Activated CD4-positive, alpha-beta T cell treated with anti-CD3 and anti-CD28 coated beads for 1 hour (primary cell): ENCODE results near the gene LTN1.
"Not testable (repeated sequence)": the region's sequence is repeated elsewhere in the genome, so short reads cannot be mapped to it uniquely, and the experiment has no call there.

Source experiments
- DNase-seq: peaks from one replicate; pipeline ENCODE4 v3.0.0-alpha.2; 2020

The LTN1 gene

GRCh38 chr21:28992526-28993292 is at the start of gene LTN1:
Gene LTN1 (minus strand): TSS chr21:28992877. CDS start chr21:28992805, 72 bp downstream.
- peak; percentile 98 for DNase-seq

- DNase-seq, result no peak
Observed at GRCh38 chr21:29034678-29035077, 42.0 kb upstream of the LTN1 start.

- DNase-seq, result no peak
Observed at GRCh38 chr21:29033871-29034270, 41.2 kb upstream of the LTN1 start.

- no peak for DNase-seq
Observed at GRCh38 chr21:29033301-29033700, 40.6 kb upstream of the LTN1 start.

- no peak for DNase-seq
Observed at GRCh38 chr21:29030909-29031308, 38.2 kb upstream of the LTN1 start.

GRCh38 chr21:29029524-29029923 is 36.8 kb upstream of the LTN1 start:
- DNase-seq, result no peak

GRCh38 chr21:29025328-29025713 is 32.6 kb upstream of the LTN1 start:
- DNase-seq, result no peak

- peak; percentile 88 for DNase-seq
Observed at GRCh38 chr21:29024474-29025327, 32.0 kb upstream of the LTN1 start, which contains the start of gene USP16. Gene USP16 (plus strand): TSS chr21:29024668. CDS start chr21:29027914, 3,246 bp downstream.

- DNase-seq, result no peak
Observed at GRCh38 chr21:29022166-29022565, 29.5 kb upstream of the LTN1 start.

- DNase-seq, result no peak
Observed at GRCh38 chr21:29018540-29018939, 25.9 kb upstream of the LTN1 start.

- no peak for DNase-seq
Observed at GRCh38 chr21:29017639-29018237, 25.1 kb upstream of the LTN1 start.

- not testable (repeated sequence) for DNase-seq
Observed at GRCh38 chr21:29011236-29011635, 18.6 kb upstream of the LTN1 start.

GRCh38 chr21:29008367-29008766 is 15.7 kb upstream of the LTN1 start:
- no peak for DNase-seq

GRCh38 chr21:29007810-29008209 is 15.1 kb upstream of the LTN1 start:
- no peak for DNase-seq

- DNase-seq, result no peak
Observed at GRCh38 chr21:29007135-29007534, 14.5 kb upstream of the LTN1 start.

- no peak for DNase-seq
Observed at GRCh38 chr21:29005696-29006095, 13.0 kb upstream of the LTN1 start.

GRCh38 chr21:29002442-29003144 is 9.9 kb upstream of the LTN1 start:
- peak; percentile 94 for DNase-seq

GRCh38 chr21:28993293-28993629 is 584 bp upstream of the LTN1 start:
- DNase-seq, result no peak

- DNase-seq, result no peak
Observed at GRCh38 chr21:28991861-28992525, 684 bp downstream of the LTN1 start.

GRCh38 chr21:28988146-28988545 is 4.5 kb downstream of the LTN1 start:
- not testable (repeated sequence) for DNase-seq

- DNase-seq, result no peak
Observed at GRCh38 chr21:28986677-28987076, 6.0 kb downstream of the LTN1 start.

GRCh38 chr21:28982637-28983036 is 10.0 kb downstream of the LTN1 start:
- DNase-seq, result no peak
